Endothelial cell of umbilical vein (primary cell): Measurements from ENCODE around the gene RPGRIP1. TPM values are rescaled to one million over a fixed set of nuclear protein-coding genes. Genes with fewer than 3 reads are reported as not detected.

Experiments
- BruUV-seq: library from RNA; stranded (reverse); fragments of 400-500 nt; replicated peaks from 2 replicates; lab custom pipeline; 2021; lab: Mats Ljungman, UMichigan
- CTCF ChIA-PET: fragments of 300-600, 350-600 bp; sonication (Branson Sonifier 250); formaldehyde crosslinking; loops from one replicate; lab custom pipeline; 2021; ENCODE audit warnings: antibody characterized with exemption, inconsistent platforms; lab: Charles Lee
- POLR2A ChIA-PET: fragments of 300-600, 350-600 bp; sonication (Branson Sonifier 250); formaldehyde crosslinking; loops from one replicate; lab custom pipeline; 2021; ENCODE audit warnings: antibody characterized with exemption, inconsistent platforms; lab: Charles Lee
- DNase-seq: peaks from one replicate; pipeline ENCODE4 v3.0.0-alpha.2; 2011; ENCODE audit warnings: low read depth, low spot score
- FAIRE-seq: peaks from 2 replicates; lab custom pipeline; 2011; peaks lifted over from hg19 to GRCh38; lab: Jason Lieb, UNC
- H2AFZ ChIP-seq: 2 replicates; pipeline ENCODE4 v1.6.0; 2012; ENCODE audit warnings: low read depth, low read length, control low read depth, inconsistent platforms
- H3K27ac ChIP-seq: 2 replicates; pipeline ENCODE4 v1.5.1; 2011; ENCODE audit warnings: low read depth, mild to moderate bottlenecking, control low read depth, low read length, moderate library complexity; ENCODE audit not compliant: insufficient read depth
- H3K27me3 ChIP-seq, 2 experiments: 2 replicates each; pipeline versions ENCODE4 v1.6.0 to v1.6.1; 2011; ENCODE audit warnings: low read length in 2 of 2, mixed read lengths in 1 of 2; ENCODE audit not compliant: control insufficient read depth in 2 of 2, insufficient read depth in 2 of 2
- H3K36me3 ChIP-seq, 2 experiments: 2 replicates in 1 of 2; 3 replicates in 1 of 2; pipeline ENCODE4 v1.5.1; 2011; ENCODE audit warnings: low read length in 2 of 2, mild to moderate bottlenecking in 1 of 2, moderate library complexity in 1 of 2; ENCODE audit not compliant: control insufficient read depth in 2 of 2, insufficient read depth in 2 of 2; ENCODE audit errors: extremely low read depth in 1 of 2
- H3K4me1 ChIP-seq: 3 replicates; pipeline ENCODE4 v1.5.1; 2011; ENCODE audit warnings: mild to moderate bottlenecking, low read length; ENCODE audit not compliant: control insufficient read depth, insufficient read depth; ENCODE audit errors: extremely low read depth
- H3K4me2 ChIP-seq: 2 replicates; pipeline ENCODE4 v1.6.1; 2011; ENCODE audit warnings: low read length, control low read depth, mixed read lengths; ENCODE audit not compliant: insufficient read depth
- H3K4me3 ChIP-seq, 3 experiments: fragments of 200-600 bp in 1 of 3; sonication (generic), shearing (Covaris generic) in 1 of 3; replicated peaks in 1 of 3; 2 replicates each; pipeline ENCODE4 v1.5.1; 2011 to 2016; ENCODE audit warnings: control low read depth in 3 of 3, low read length in 3 of 3, mild to moderate bottlenecking in 2 of 3, inconsistent platforms in 1 of 3, low read depth in 1 of 3, moderate library complexity in 1 of 3; ENCODE audit not compliant: insufficient read depth in 1 of 3
- H3K79me2 ChIP-seq: 2 replicates; pipeline ENCODE4 v1.6.0; 2012; ENCODE audit warnings: low read length, inconsistent platforms; ENCODE audit not compliant: control insufficient read depth, insufficient read depth
- H3K9ac ChIP-seq: replicated peaks from 2 replicates; pipeline ENCODE3; 2011; ENCODE audit warnings: low read length, control low read depth; ENCODE audit not compliant: insufficient read depth; ENCODE audit errors: extremely low read depth
- H3K9me1 ChIP-seq: replicated peaks from 3 replicates; pipeline ENCODE4 v1.6.0; 2011; ENCODE audit warnings: mild to moderate bottlenecking, low read length; ENCODE audit not compliant: control insufficient read depth, insufficient read depth; ENCODE audit errors: extremely low read depth
- H3K9me3 ChIP-seq: replicated peaks from 2 replicates; pipeline ENCODE4 v1.5.1; 2012; ENCODE audit warnings: low read length, inconsistent platforms; ENCODE audit not compliant: control insufficient read depth, insufficient read depth
- H4K20me1 ChIP-seq: replicated peaks from 2 replicates; pipeline ENCODE3; 2011; ENCODE audit warnings: mild to moderate bottlenecking, low read length; ENCODE audit not compliant: control insufficient read depth, insufficient read depth; ENCODE audit errors: extremely low read depth
- EZH2 ChIP-seq: IDR thresholded peaks from 2 replicates; pipeline ENCODE4 v1.6.1; 2012; ENCODE audit warnings: borderline replicate concordance, low read depth, mild to moderate bottlenecking, moderate library complexity, low read length, inconsistent platforms; ENCODE audit not compliant: severe bottlenecking
- FOS ChIP-seq: IDR thresholded peaks from 2 replicates; pipeline ENCODE4 v1.6.1; 2011; ENCODE audit warnings: mild to moderate bottlenecking, low read length, moderate library complexity, borderline replicate concordance; ENCODE audit not compliant: insufficient read depth
- GATA2 ChIP-seq: IDR thresholded peaks from 2 replicates; pipeline ENCODE4 v1.7.0; 2011; ENCODE audit warnings: low read depth, mild to moderate bottlenecking, moderate library complexity, mixed read lengths, low read length; ENCODE audit not compliant: insufficient read length, insufficient read depth
- JUN ChIP-seq: IDR thresholded peaks from 2 replicates; pipeline ENCODE4 v1.6.1; 2011; ENCODE audit warnings: borderline replicate concordance, low read depth; ENCODE audit not compliant: insufficient read length, insufficient read depth
- MYC ChIP-seq: IDR thresholded peaks from one replicate; pipeline ENCODE4 v1.6.1; 2011; ENCODE audit warnings: mild to moderate bottlenecking, low read depth, low read length
- POLR2A ChIP-seq: IDR thresholded peaks from 2 replicates; pipeline ENCODE4 v1.6.1; 2012; ENCODE audit warnings: low read depth, mild to moderate bottlenecking, control low read depth, low read length
- POLR2AphosphoS5 ChIP-seq: IDR thresholded peaks from 2 replicates; pipeline ENCODE4 v1.6.1; 2012; ENCODE audit warnings: low read depth, mild to moderate bottlenecking, control low read depth, low read length, moderate library complexity; ENCODE audit not compliant: insufficient read depth
- dilution Hi-C: fragments of 300-500 bp; cut with MboI; formaldehyde crosslinking; loops from one replicate; pipeline ENCODE4 v1.15.0; 2019; ENCODE audit warnings: low sequenced_read_pairs; ENCODE audit not compliant: extremely low pct_ligation_motif_present
- intact Hi-C: fragments of 100-400 bp; cut with micrococcal nuclease; formaldehyde crosslinking; loops from one replicate; pipeline ENCODE4 v1.10.0; 2022
- polyA plus RNA-seq, 4 experiments: library from polyadenylated mRNA; depleted of rRNA in 3 of 4; stranded (reverse) in 3 of 4; unstranded in 1 of 4; fragments of >200 nt; gene quantifications; 2 replicates each; pipeline versions ENCODE4 v1.2.1 to v1.2.3, GENCODE V29; 2011 to 2012; ENCODE audit warnings: missing spikeins in 1 of 4
- total RNA-seq: library from RNA; stranded (reverse); gene quantifications from 2 replicates; pipeline ENCODE4 v1.2.3, GENCODE V29; 2021
- TF ChIP-seq, protein P1 (sequence below): IDR thresholded peaks from 2 replicates; pipeline ENCODE4 v1.6.1; 2011; ENCODE audit not compliant: insufficient read depth, insufficient read length
- TF ChIP-seq, protein P2 (sequence below), 2 donors: IDR thresholded peaks; 1 replicate in 1 of 2; 2 replicates in 1 of 2; pipeline ENCODE4 v1.5.1; 2011; ENCODE audit warnings: low read length in 2 of 2, mild to moderate bottlenecking in 2 of 2, moderate library complexity in 2 of 2, control low read depth in 1 of 2, inconsistent platforms in 1 of 2, low read depth in 1 of 2; ENCODE audit not compliant: insufficient read depth in 1 of 2; ENCODE audit errors: extremely low read depth in 1 of 2

RPGRIP1 gene
- total and polyA plus RNA-seq, 2 donors (not counting 3 experiments of a cell fraction or from before 2014, with no cell fraction given), result not detected

DNA sequence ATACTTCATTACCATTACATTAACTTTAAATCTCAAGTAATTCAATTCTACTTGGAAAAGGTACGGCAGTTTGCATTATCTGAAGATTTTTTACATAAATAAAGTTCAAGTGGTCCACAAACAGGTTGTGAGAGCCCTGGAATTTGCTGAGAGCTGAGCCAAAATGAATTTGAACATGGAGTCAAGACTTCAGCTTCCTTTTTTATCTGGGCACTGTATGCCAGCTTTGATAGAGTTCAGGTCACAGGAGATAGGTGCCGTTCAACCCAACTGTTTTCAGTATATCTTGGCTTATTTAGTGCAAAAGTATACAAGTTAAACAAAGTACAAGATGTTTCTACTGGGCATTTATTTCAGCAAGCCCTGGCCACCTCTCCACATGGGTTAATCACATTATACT lies 39.5 kb upstream of the RPGRIP1 start:
- TF ChIP-seq FOS (no peak), MYC (no peak), GATA2 (no peak), EZH2 (no peak), POLR2A (no peak), POLR2AphosphoS5 (no peak), JUN (no peak)
- TF ChIP-seq, protein P1, sequence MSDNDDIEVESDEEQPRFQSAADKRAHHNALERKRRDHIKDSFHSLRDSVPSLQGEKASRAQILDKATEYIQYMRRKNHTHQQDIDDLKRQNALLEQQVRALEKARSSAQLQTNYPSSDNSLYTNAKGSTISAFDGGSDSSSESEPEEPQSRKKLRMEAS, result no peak
- TF ChIP-seq, protein P2, sequence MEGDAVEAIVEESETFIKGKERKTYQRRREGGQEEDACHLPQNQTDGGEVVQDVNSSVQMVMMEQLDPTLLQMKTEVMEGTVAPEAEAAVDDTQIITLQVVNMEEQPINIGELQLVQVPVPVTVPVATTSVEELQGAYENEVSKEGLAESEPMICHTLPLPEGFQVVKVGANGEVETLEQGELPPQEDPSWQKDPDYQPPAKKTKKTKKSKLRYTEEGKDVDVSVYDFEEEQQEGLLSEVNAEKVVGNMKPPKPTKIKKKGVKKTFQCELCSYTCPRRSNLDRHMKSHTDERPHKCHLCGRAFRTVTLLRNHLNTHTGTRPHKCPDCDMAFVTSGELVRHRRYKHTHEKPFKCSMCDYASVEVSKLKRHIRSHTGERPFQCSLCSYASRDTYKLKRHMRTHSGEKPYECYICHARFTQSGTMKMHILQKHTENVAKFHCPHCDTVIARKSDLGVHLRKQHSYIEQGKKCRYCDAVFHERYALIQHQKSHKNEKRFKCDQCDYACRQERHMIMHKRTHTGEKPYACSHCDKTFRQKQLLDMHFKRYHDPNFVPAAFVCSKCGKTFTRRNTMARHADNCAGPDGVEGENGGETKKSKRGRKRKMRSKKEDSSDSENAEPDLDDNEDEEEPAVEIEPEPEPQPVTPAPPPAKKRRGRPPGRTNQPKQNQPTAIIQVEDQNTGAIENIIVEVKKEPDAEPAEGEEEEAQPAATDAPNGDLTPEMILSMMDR (IDR thresholded peaks at IDR 0.05; ENCODE audit: extremely low read depth in 1 of 2, insufficient read depth in 1 of 2, low read depth in 1 of 2, low read length in 2 of 2), result no peak
- Histone ChIP-seq H3K4me2 (no peak overlapping the region), H3K27ac (no peak overlapping the region), H3K9ac (no peak overlapping the region), H3K79me2 (peaks cover 100% of the 10 kb centered on the region), H3K9me3 (no peaks in the 10 kb centered on the region), H3K36me3 (peaks cover 11 to 13% of the 10 kb centered on the region in 2 experiments), H3K9me1 (no peaks in the 10 kb centered on the region), H3K27me3 (no peaks in the 10 kb centered on the region), H3K4me3 (no peak overlapping the region), H3K4me1 (no peaks in the 10 kb centered on the region), H4K20me1 (peaks cover 32% of the 10 kb centered on the region), H2AFZ (no peak overlapping the region)
- FAIRE-seq, result no peak
- no TSS peak for BruUV-seq
- POLR2A ChIA-PET, result no interaction called here
- CTCF ChIA-PET, result interaction anchor here (1.0 to 1.6 kb wide), 3 partner anchors 10 to 316 kb away, joined by 3 to 4 read pairs (median 4); no protein-coding TSS in a partner anchor
- intact Hi-C loops, result no loop called here
- DNase-seq, result no peak
- dilution Hi-C loops, result no loop called here
